A549 (cell line): Measurements from ENCODE around the gene DISP3. TPM values are rescaled to one million over a fixed set of nuclear protein-coding genes. Genes with fewer than 3 reads are reported as not detected.

Source experiments
- ATAC-seq, 2 experiments: fragments of 200-7000 bp in 1 of 2; fragments of >200 bp in 1 of 2; cut with Nextera tagmentation in 1 of 2; cut with Tn5 transposase in 1 of 2; 3 replicates each; pipeline versions ENCODE4 v1.8.0 to v1.9.1; 2018 to 2020; ENCODE audit warnings: mild to moderate bottlenecking in 1 of 2, moderate library complexity in 1 of 2
- CTCF ChIA-PET: fragments of 300-600 bp; sonication (Branson Sonifier 250); formaldehyde crosslinking; extraction: SDS; loops from one replicate; lab custom pipeline; 2021; ENCODE audit warnings: antibody characterized with exemption, inconsistent platforms; lab: Yijun Ruan, JAX
- POLR2A ChIA-PET: fragments of 350-600 bp; formaldehyde crosslinking; extraction: SDS; loops from one replicate; lab custom pipeline; 2021; ENCODE audit warnings: antibody characterized with exemption, inconsistent platforms; lab: Yijun Ruan, JAX
- DNase-seq, 2 experiments: peaks; one replicate each; pipeline versions ENCODE4 v3.0.0 to v3.0.0-alpha.2; 2011 to 2016; ENCODE audit warnings: low read depth in 1 of 2, low spot score in 1 of 2
- FAIRE-seq: peaks from 2 replicates; lab custom pipeline; 2011; peaks lifted over from hg19 to GRCh38; lab: Jason Lieb, UNC
- H3K27ac ChIP-seq, 2 experiments: fragments of >200 bp; sonication (Bioruptor Twin); formaldehyde crosslinking; 3 replicates each; pipeline ENCODE4 v1.5.1; 2016 to 2017
- H3K4me1 ChIP-seq: fragments of >200 bp; sonication (Bioruptor Twin); formaldehyde crosslinking; 3 replicates; pipeline ENCODE4 v1.6.1; 2016
- H3K4me2 ChIP-seq: fragments of >200 bp; sonication (Bioruptor Twin); formaldehyde crosslinking; 3 replicates; pipeline ENCODE4 v1.6.1; 2016
- H3K4me3 ChIP-seq: fragments of >200 bp; sonication (Bioruptor Twin); formaldehyde crosslinking; 3 replicates; pipeline ENCODE4 v1.5.1; 2016
- H3K9me3 ChIP-seq: fragments of >200 bp; sonication (Bioruptor Twin); formaldehyde crosslinking; 3 replicates; pipeline ENCODE4 v1.6.1; 2016
- BHLHE40 ChIP-seq: IDR thresholded peaks from 2 replicates; pipeline ENCODE4 v1.6.1; 2012; ENCODE audit warnings: low read depth, low read length, inconsistent platforms
- CBX2 ChIP-seq: fragments of 200-600 bp; sonication (generic); IDR thresholded peaks from 2 replicates; pipeline ENCODE4 v1.6.1; 2016; ENCODE audit warnings: low read depth, mild to moderate bottlenecking, borderline replicate concordance
- CHD2 ChIP-seq: fragments of 150-350 bp; IDR thresholded peaks from 2 replicates; pipeline ENCODE4 v1.6.1; 2014; ENCODE audit warnings: low read length; ENCODE audit not compliant: partially characterized antibody
- EHMT2 ChIP-seq: fragments of 200-600 bp; sonication (generic); IDR thresholded peaks from 2 replicates; pipeline ENCODE4 v1.6.1; 2016; ENCODE audit warnings: antibody characterized with exemption, low read depth, mild to moderate bottlenecking, moderate library complexity
- ESRRA ChIP-seq: fragments of 150-350 bp; IDR thresholded peaks from 2 replicates; pipeline ENCODE4 v1.6.1; 2014; ENCODE audit warnings: mild to moderate bottlenecking, low read length, borderline replicate concordance
- HDAC2 ChIP-seq: fragments of 200-600 bp; sonication (generic); IDR thresholded peaks from 2 replicates; pipeline ENCODE4 v1.6.1; 2016
- HOXB13 ChIP-seq: fragments of 250-450 bp; sonication (Bioruptor Pico); IDR thresholded peaks from 2 replicates; pipeline ENCODE4 v1.5.0; 2020; ENCODE audit warnings: low read depth, mild to moderate bottlenecking, moderate library complexity
- HOXB5 ChIP-seq: fragments of 250-450 bp; sonication (Bioruptor Pico); IDR thresholded peaks from 2 replicates; pipeline ENCODE4 v1.5.0; 2020; ENCODE audit warnings: mild to moderate bottlenecking, moderate library complexity
- MAZ ChIP-seq: fragments of 150-350 bp; IDR thresholded peaks from 2 replicates; pipeline ENCODE4 v1.6.1; 2014; ENCODE audit warnings: antibody characterized with exemption, low read depth, low read length, borderline replicate concordance
- MYC ChIP-seq: IDR thresholded peaks from 2 replicates; pipeline ENCODE4 v1.6.1; 2012; ENCODE audit warnings: mild to moderate bottlenecking, inconsistent platforms, low read length, improper control_type of control experiment, borderline replicate concordance
- NFE2L2 ChIP-seq: fragments of 150-350 bp; conservative IDR thresholded peaks from 2 replicates; pipeline ENCODE4 v1.6.1; 2014; ENCODE audit warnings: low read length
- NR3C1 ChIP-seq: fragments of >200 bp; sonication (Bioruptor Twin); formaldehyde crosslinking; IDR thresholded peaks from 3 replicates; pipeline ENCODE4 v1.6.1; 2017
- POLR2A ChIP-seq: IDR thresholded peaks from 2 replicates; pipeline ENCODE4 v1.6.1; 2012; ENCODE audit warnings: mild to moderate bottlenecking, low read length
- RAD21 ChIP-seq, 2 experiments: fragments of >200 bp in 1 of 2; sonication (Bioruptor Twin) in 1 of 2; formaldehyde crosslinking in 1 of 2; IDR thresholded peaks in 1 of 2; conservative IDR thresholded peaks in 1 of 2; 2 replicates in 1 of 2; 3 replicates in 1 of 2; pipeline ENCODE4 v1.6.1; 2012 to 2018; ENCODE audit warnings: inconsistent platforms in 1 of 2
- RFX5 ChIP-seq: fragments of 450-650 bp; IDR thresholded peaks from 2 replicates; pipeline ENCODE4 v1.7.1; 2014; ENCODE audit warnings: antibody characterized with exemption, mild to moderate bottlenecking, moderate library complexity
- SREBF2 ChIP-seq: fragments of 450-650 bp; IDR thresholded peaks from 2 replicates; pipeline ENCODE4 v1.6.1; 2014; ENCODE audit warnings: mild to moderate bottlenecking, moderate library complexity
- TP53 ChIP-seq: fragments of 250-450 bp; sonication (Bioruptor Pico); IDR thresholded peaks from 2 replicates; pipeline ENCODE4 v1.5.0; 2021; ENCODE audit warnings: mild to moderate bottlenecking, moderate library complexity
- WGBS: methylation state at CpG from one replicate; pipeline ENCODE4 v1.1.6; 2017; ENCODE audit errors: missing lambda C conversion rate; 5-methylcytosine and 5-hydroxymethylcytosine counted together
- polyA plus RNA-seq, 4 experiments: library from polyadenylated mRNA; depleted of rRNA in 3 of 4; stranded (reverse); fragments of >200 nt; fragmentation: RNase III in 1 of 4; extraction: RNeasy Plus Mini Kit Qiagen cat#74134 plus additional on column Dnase treatment in 1 of 4; gene quantifications; 2 replicates in 3 of 4; 3 replicates in 1 of 4; pipeline ENCODE4 v1.2.3, GENCODE V29; 2011 to 2017
- TF ChIP-seq, protein P1 (sequence below): fragments of >200 bp; sonication (Bioruptor Twin); formaldehyde crosslinking; IDR thresholded peaks from 3 replicates; pipeline ENCODE4 v1.5.1; 2016
- TF ChIP-seq, protein P2 (sequence below): IDR thresholded peaks from 2 replicates; pipeline ENCODE4 v1.6.1; 2012; ENCODE audit warnings: low read depth, borderline replicate concordance
- TF ChIP-seq, protein P3 (sequence below): IDR thresholded peaks from 2 replicates; pipeline ENCODE4 v1.6.1; 2012
- TF ChIP-seq, protein P4 (sequence below): fragments of 250-450 bp; sonication (Bioruptor Pico); IDR thresholded peaks from 2 replicates; pipeline ENCODE4 v1.5.0; 2020; ENCODE audit warnings: low read depth, mild to moderate bottlenecking, moderate library complexity
- TF ChIP-seq, protein P5 (sequence below): IDR thresholded peaks from 2 replicates; pipeline ENCODE4 v1.6.1; 2012

DISP3 gene
- polyA plus RNA-seq, 2 of the 4 experiments (the other 2 are of a cell fraction), result 0.09 to 0.22 TPM

DNA sequence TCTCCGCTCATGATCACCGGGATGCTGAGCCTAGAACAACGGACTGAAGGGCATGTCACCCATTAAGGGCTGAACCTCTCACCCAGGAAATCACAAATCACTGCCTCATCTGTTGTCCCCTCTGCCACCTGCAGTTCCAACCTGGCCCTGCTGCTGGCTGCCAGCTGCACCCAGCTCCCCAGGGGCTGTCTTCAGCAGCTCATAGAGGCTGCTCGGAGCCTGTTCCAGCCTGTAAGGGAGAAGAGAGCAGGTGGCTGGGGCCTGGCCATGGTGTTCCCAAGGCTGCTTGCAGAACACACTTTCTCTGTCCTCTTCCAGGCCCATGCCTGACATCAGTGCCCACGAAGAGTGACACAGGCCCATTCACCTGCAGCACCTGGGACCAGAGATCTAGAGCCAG is 44.5 kb upstream of the DISP3 start (continued):
- TF ChIP-seq, protein P1, sequence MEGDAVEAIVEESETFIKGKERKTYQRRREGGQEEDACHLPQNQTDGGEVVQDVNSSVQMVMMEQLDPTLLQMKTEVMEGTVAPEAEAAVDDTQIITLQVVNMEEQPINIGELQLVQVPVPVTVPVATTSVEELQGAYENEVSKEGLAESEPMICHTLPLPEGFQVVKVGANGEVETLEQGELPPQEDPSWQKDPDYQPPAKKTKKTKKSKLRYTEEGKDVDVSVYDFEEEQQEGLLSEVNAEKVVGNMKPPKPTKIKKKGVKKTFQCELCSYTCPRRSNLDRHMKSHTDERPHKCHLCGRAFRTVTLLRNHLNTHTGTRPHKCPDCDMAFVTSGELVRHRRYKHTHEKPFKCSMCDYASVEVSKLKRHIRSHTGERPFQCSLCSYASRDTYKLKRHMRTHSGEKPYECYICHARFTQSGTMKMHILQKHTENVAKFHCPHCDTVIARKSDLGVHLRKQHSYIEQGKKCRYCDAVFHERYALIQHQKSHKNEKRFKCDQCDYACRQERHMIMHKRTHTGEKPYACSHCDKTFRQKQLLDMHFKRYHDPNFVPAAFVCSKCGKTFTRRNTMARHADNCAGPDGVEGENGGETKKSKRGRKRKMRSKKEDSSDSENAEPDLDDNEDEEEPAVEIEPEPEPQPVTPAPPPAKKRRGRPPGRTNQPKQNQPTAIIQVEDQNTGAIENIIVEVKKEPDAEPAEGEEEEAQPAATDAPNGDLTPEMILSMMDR, result no peak
- TF ChIP-seq, protein P2, sequence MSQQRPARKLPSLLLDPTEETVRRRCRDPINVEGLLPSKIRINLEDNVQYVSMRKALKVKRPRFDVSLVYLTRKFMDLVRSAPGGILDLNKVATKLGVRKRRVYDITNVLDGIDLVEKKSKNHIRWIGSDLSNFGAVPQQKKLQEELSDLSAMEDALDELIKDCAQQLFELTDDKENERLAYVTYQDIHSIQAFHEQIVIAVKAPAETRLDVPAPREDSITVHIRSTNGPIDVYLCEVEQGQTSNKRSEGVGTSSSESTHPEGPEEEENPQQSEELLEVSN, result no peak
- TF ChIP-seq HDAC2 (no peak), TP53 (CRISPR knock-in tag) (no peak), ESRRA (no peak), NR3C1 (no peak), HOXB5 (CRISPR knock-in tag) (no peak)
- TF ChIP-seq, all 56 proteins: peak for 0

DNA sequence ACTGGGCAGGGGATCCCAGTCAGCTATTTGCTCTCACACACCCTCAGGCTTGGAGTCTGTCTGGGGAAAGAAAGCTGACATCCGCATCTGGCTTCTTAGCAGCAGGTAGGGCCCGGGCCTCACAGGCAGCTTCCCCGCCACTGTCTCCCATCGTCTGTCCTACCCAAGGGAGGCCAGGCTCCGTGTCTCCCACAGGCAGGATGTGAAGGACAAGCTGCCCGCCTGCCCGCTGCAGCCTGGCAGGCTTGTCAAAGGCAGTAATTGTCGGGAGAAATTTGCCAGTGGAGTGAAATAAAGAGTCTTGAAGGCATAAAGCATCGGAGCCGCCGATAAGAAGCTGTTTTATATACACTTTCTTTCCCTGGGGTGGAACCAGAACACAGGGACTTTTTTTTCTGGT is 44.0 kb upstream of the DISP3 start:
- no peak for ATAC-seq
- H3K27ac ChIP-seq, result no peak overlapping the region
- H3K4me2 ChIP-seq, result no peak overlapping the region
- H3K9me3 ChIP-seq, result no peaks in the 10 kb centered on the region
- DNase-seq, result no peak
- H3K4me1 ChIP-seq, result no peaks in the 10 kb centered on the region
- 43% methylated on average over 7 of the region's 11 CpGs for WGBS
- FAIRE-seq, result no peak
- H3K4me3 ChIP-seq, result no peak overlapping the region
- no peak for TF ChIP-seq EHMT2
- TF ChIP-seq RFX5, result no peak
- no peak for TF ChIP-seq CBX2
- TF ChIP-seq, protein P3, sequence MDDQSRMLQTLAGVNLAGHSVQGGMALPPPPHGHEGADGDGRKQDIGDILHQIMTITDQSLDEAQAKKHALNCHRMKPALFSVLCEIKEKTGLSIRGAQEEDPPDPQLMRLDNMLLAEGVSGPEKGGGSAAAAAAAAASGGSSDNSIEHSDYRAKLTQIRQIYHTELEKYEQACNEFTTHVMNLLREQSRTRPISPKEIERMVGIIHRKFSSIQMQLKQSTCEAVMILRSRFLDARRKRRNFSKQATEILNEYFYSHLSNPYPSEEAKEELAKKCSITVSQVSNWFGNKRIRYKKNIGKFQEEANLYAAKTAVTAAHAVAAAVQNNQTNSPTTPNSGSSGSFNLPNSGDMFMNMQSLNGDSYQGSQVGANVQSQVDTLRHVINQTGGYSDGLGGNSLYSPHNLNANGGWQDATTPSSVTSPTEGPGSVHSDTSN, result no peak
- no peak for TF ChIP-seq HOXB13
- no peak for TF ChIP-seq RAD21 (conservative IDR thresholded peaks at IDR 0.05 in 1 of 2, IDR thresholded peaks at IDR 0.05 in 1 of 2)
- no peak for TF ChIP-seq SREBF2
- no peak for TF ChIP-seq NFE2L2
- TF ChIP-seq, protein P2, result no peak
- TF ChIP-seq, protein P4, sequence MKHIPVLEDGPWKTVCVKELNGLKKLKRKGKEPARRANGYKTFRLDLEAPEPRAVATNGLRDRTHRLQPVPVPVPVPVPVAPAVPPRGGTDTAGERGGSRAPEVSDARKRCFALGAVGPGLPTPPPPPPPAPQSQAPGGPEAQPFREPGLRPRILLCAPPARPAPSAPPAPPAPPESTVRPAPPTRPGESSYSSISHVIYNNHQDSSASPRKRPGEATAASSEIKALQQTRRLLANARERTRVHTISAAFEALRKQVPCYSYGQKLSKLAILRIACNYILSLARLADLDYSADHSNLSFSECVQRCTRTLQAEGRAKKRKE (CRISPR knock-in tag), result no peak
- TF ChIP-seq BHLHE40, result no peak
- no peak for TF ChIP-seq TP53 (CRISPR knock-in tag)
- TF ChIP-seq, protein P5, sequence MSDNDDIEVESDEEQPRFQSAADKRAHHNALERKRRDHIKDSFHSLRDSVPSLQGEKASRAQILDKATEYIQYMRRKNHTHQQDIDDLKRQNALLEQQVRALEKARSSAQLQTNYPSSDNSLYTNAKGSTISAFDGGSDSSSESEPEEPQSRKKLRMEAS, result no peak
- TF ChIP-seq MAZ, result no peak
- TF ChIP-seq HDAC2, result no peak
- CTCF ChIA-PET, result interaction anchor here (1.2 kb wide), 1 partner anchor 9 kb away, joined by 3 read pairs; no protein-coding TSS in a partner anchor
- POLR2A ChIA-PET, result no interaction called here

DNA sequence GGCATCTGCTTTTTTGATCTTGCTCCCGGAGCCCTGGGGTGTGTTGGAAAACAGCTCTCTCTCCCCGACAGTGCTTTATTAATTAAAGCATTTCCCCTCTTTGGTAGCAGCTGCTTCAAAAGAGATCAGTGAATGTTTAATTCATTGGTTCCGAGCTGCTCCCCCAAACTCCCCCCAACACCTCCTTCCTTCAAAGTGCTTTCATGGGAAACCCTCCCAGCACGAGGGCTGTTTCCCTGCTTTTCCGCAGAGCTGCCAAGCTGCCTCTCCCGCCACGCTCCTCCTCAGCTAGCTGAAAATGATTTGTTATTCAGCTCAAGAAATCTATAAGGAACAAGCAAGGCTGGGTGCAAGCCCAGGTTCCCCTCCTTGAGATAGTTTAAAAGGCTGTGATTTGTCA is 40.0 kb upstream of the DISP3 start:
- H3K9me3 ChIP-seq, result no peaks in the 10 kb centered on the region
- no peak for DNase-seq
- CTCF ChIA-PET, result no interaction called here
- 49% methylated on average over 7 of the region's 7 CpGs for WGBS
- no peak for ATAC-seq
- H3K4me2 ChIP-seq, result no peak overlapping the region
- H3K4me3 ChIP-seq, result no peak overlapping the region
- H3K4me1 ChIP-seq, result no peaks in the 10 kb centered on the region
- no peak for FAIRE-seq
- POLR2A ChIA-PET, result no interaction called here
- no peak overlapping the region for H3K27ac ChIP-seq
- no peak for TF ChIP-seq RAD21 (conservative IDR thresholded peaks at IDR 0.05 in 1 of 2, IDR thresholded peaks at IDR 0.05 in 1 of 2)
- no peak for TF ChIP-seq POLR2A
- no peak for TF ChIP-seq MYC
- no peak for TF ChIP-seq CHD2
- no peak for TF ChIP-seq ESRRA
